ENCODE data around the gene LUZP1.

The LUZP1 gene

GRCh38 chr1:23150742-23151141 is 17.9 kb downstream of the LUZP1 start:
- DNase-seq, result no peak

- DNase-seq, result no peak
Observed at GRCh38 chr1:23150125-23150524, 18.5 kb downstream of the LUZP1 start.

- no peak for DNase-seq
Observed at GRCh38 chr1:23149114-23149513, 19.5 kb downstream of the LUZP1 start.

GRCh38 chr1:23148084-23148483 is 20.6 kb downstream of the LUZP1 start:
- DNase-seq, result no peak

- DNase-seq, result no peak
Observed at GRCh38 chr1:23140940-23141596, 27.6 kb downstream of the LUZP1 start.

GRCh38 chr1:23135268-23135667 is 33.4 kb downstream of the LUZP1 start:
- no peak for DNase-seq

- DNase-seq, result no peak
Observed at GRCh38 chr1:23134055-23134454, 34.6 kb downstream of the LUZP1 start.

- no peak for DNase-seq
Observed at GRCh38 chr1:23133587-23133986, 35.1 kb downstream of the LUZP1 start.

GRCh38 chr1:23132033-23132432 is 36.6 kb downstream of the LUZP1 start:
- DNase-seq, result no peak

- no peak for DNase-seq
Observed at GRCh38 chr1:23129846-23130245, 38.8 kb downstream of the LUZP1 start.

- DNase-seq, result no peak
Observed at GRCh38 chr1:23126801-23127200, 41.9 kb downstream of the LUZP1 start.

GRCh38 chr1:23126200-23126599 is 42.5 kb downstream of the LUZP1 start:
- no peak for DNase-seq

- DNase-seq, result no peak
Observed at GRCh38 chr1:23125489-23125888, 43.2 kb downstream of the LUZP1 start.

GRCh38 chr1:23124259-23125026 is 44.2 kb downstream of the LUZP1 start:
- DNase-seq, result no peak

- DNase-seq, result no peak
Observed at GRCh38 chr1:23123528-23123927, 45.1 kb downstream of the LUZP1 start.

- DNase-seq, result no peak
Observed at GRCh38 chr1:23122796-23123195, 45.9 kb downstream of the LUZP1 start.

- DNase-seq, result no peak
Observed at GRCh38 chr1:23122023-23122748, 46.5 kb downstream of the LUZP1 start.

GRCh38 chr1:23120383-23120782 is 48.3 kb downstream of the LUZP1 start:
- no peak for DNase-seq

GRCh38 chr1:23118957-23119792 is 49.5 kb downstream of the LUZP1 start:
- DNase-seq, result no peak

- DNase-seq, result no peak
Observed at GRCh38 chr1:23118407-23118806, 50.2 kb downstream of the LUZP1 start.

- DNase-seq, result no peak
Observed at GRCh38 chr1:23116921-23117699, 51.5 kb downstream of the LUZP1 start.

GRCh38 chr1:23116216-23116836 is 52.3 kb downstream of the LUZP1 start:
- DNase-seq, result no peak

Data from amniotic stem cell (primary cell).